NCI-H1417 treated with DMSO at 0.1 percent for 48 hours (cell line): Measurements from ENCODE around the gene PLCL2.
"Not testable (repeated sequence)": the region's sequence is repeated elsewhere in the genome, so short reads cannot be mapped to it uniquely, and the experiment has no call there.

ENCODE experiments used
- DNase-seq: peaks from one replicate; lab custom pipeline; 2025; lab: John Stamatoyannopoulos, UW

PLCL2 gene

DNA sequence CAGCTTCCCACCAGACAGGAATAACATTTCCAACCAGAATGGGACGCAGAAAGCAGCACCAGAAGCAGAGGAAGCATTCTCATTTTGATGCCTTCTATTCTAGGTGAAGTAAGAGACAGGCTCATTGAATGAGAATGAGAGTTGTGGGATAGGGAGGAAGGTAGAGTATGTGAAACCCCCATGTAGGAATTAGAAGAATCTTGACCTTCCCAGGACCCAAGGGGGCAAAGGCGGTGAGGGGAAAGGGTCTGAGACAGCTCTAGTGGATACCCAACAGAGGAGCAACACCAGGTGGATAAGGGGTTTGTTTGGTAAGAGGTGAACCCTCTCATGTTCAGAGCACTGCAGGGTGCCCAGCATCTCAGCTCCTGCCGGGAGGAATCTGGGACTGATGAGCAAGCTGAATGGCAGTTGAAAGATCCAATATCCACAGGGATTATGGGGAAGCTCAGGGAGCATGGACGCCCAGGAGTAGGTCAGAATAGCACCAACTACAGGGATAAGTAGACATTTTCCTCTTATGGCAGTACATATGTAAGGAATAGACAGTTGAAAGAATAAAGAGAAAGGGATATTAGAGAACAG, 77.0 kb downstream of the PLCL2 start:
- DNase-seq = no peak

DNA sequence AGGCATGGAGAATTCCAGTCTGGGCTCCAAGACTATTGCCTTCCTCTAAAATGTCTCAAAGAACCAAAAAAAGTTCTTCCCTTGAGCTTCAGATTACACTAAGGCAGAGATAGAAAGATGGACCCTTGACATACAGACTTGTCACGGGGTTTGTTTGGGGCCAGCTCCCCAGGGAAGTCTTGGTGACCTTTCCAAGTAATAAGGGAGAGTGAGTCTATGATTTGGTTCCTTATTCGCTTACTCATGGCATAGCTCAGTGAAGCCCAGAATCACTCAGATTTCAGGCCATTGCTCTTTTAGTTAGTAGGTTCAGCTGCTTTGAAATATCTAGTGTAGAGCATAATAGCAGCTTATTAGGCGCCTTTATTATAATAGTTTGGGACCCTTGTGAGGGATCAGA, 90.3 kb downstream of the PLCL2 start:
- no peak for DNase-seq

DNA sequence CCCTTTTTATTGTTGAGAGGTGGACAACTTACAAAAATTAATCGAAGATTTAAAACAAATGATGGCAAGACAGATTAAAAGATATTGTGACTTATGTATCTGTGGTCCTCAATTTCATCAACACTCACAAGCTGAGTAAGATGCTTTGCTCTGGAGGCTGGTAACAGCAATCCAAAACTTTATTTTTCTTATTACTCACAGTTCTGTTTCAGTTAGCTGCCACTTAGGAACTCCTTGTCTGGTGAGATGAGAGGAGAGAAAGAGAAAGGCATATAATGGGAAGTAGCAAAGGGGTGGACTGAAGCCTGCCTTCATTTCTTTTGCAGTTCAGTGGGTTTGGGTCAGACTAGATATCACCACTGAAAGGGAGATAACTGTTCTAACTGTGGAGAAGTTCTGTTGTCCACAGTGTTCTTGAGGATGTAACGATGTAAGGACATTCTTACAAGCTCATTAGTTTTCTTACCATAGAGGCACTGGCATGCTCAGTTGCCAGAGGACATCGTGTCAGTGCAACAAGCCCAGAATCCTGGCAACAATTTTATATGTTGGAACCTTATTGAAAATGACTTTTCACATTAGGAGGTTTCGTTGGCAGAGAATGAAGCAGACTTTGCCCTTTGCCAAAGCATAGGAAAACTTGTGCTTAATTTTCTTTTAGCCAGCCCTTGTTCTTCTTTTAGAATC, 93.6 kb downstream of the PLCL2 start:
- no peak for DNase-seq

DNA sequence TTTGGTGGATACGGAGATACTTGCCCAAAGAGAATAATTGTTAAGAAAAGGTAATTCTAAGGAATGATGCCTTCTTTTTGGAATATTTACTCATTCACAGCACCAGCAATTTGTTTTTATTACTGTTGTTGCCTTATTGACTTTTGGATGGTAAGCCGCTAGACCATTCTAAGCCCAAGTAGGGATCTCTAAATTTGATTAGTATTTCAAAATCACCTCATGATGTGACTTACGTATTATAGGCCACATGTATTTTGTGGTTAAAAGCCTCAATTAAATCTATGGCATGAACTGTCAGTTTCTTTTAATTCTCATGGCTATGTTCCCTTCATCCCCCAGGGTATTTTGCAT, 94.1 kb downstream of the PLCL2 start:
- no peak for DNase-seq

DNA sequence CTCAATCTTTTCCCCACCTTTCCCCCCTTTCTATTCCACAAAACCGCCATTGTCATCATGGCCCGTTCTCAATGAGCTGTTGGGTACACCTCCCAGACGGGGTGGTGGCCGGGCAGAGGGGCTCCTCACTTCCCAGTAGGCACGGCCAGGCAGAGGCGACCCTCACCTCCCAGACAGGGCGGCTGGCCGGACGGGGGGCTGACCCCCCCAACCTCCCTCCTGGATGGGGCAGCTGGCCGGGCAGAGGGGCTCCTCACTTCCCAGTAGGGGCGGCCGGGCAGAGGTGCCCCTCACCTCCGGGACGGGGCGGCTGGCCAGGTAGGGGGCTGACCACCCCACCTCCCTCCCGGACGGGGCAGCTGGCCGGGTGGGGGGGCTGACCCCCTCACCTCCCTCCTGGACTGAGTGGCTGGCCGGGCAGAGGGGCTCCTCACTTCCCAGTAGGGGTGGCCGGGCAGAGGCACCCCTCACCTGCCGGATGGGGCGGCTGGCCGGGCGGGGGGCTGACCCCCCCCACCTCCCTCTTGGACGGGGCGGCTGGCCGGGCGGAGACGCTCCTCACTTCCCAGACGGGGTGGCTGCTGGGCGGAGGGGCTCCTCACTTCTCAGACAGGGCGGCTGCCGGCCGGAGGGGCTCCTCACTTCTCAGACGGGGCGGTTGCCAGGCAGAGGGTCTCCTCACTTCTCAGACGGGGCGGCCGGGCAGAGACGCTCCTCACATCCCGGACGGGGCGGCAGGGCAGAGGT, 95.2 kb downstream of the PLCL2 start:
- not testable (repeated sequence) for DNase-seq

DNA sequence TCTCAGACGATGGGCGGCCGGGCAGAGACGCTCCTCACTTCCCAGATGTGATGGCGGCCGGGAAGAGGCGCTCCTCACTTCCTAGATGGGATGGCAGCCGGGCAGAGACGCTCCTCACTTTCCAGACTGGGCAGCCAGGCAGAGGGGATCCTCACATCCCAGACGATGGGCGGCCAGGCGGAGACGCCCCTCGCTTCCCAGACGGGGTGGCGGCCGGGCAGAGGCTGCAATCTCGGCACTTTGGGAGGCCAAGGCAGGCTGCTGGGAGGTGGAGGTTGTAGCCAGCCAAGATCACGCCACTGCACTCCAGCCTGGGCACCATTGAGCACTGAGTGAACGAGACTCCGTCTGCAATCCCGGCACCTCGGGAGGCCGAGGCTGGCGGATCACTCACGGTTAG, 95.8 kb downstream of the PLCL2 start:
- DNase-seq = not testable (repeated sequence)

DNA sequence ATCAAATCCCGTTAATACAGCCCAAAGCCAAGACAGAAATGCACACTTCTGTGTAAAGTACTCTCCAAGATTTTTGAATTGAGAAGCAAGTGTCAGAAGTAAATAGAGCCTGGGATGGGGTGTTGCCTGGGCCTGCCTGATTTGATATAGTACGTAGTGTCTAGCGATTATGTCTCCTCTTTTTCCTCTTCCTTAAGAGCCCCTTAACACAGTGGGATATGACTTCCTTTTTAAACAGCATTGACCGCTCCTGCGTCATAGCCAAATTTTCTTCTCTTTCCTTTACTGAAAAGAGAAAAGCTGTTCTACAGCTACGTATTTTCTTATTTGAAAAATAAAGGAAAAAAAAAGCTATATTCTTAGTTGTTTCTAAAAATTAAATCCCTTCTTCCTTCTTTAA, 97.7 kb downstream of the PLCL2 start:
- DNase-seq = no peak

DNA sequence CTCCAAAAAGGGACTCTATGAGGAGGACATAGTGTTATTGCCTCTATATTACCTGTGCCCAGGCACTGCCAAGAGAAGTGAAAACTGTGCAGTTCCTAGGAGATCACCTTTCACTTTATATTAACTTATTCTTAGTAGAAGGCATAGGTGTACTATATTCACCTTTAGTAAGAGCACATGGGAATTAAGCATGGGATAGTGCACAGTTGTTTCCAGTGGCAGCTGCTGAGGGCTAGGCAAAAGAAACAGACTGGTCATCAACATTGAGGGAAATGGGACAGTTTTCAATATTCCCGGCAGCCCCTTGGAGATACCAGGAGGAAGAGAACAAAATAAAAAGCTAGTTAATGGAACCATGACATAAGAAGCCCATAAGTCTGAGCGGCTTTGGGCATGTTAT, 100.9 kb downstream of the PLCL2 start:
- no peak for DNase-seq

DNA sequence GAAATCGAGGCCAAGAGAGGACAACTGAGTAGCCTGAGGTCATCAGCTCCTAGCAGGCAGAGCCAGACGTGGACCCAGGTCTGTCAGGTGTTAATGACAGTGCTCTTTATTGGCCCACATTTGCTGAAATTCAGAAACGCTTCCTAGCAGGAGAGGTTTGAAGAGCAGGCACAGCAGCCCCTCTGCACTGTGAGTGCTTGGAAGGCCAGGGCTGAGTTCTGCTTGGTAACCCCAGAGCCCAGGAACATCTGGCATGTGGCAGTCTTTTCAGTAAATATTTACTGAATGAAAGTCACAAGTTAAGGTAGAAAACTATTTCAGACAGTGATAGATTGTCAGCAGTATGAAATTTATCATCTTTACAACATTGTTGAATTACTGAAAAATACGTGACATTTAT, 102.4 kb downstream of the PLCL2 start:
- no peak for DNase-seq

DNA sequence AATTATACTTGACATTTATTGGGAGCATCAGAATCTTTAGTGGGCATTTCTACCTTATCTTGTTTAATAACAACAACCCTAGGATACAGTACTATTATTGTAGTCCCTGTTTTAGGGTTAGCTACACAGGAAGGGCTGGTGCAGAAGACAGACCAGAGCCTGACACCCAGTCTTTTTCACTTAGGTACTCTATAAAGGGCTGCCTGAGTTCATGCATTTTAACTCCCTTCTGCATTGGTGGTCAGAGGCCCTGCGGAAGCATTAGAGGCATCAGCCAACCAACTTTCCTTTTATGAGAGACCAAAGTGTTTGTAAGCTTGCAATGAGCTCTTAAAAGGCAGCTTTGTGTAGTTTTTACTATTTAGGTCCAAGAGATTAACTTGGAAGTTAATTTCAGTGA, 105.4 kb downstream of the PLCL2 start:
- DNase-seq = no peak

DNA sequence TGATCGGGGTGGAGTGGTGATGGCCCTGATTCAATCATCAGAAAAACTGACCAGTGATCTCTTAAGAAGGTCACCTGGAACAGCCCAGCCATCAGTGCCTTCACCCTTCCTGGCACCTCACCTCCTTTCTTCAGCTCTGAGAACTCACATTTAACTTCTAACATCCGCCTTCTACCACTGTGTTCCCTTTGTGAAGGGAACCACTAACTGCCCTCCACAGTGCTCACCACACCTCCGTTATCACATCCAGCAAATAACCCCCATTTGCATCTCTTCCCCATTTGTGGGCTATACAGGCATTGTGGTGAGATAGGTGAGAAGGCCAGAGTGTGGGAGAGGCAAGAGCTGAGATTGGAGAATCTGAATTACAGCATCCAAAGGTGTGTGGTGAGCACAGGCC, 107.4 kb downstream of the PLCL2 start:
- no peak for DNase-seq

DNA sequence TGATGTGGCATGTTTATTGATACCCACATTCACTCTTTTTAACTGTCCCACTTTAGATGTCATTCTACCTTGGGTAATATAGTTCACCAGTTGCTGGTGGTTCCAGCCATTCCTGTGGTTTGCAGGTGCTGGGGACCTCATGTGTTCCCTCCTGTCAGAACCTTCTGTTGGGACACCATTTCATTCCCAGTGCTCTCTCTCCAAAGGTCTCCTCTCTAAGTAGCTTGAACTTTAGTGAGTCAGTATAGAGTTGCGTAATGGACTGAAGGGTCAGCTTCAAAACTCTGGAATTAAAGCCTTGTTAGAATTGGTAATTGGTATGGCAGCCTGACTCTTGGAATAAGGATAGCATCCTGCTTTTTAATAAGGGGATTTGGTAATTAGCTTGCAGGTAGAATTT, 108.5 kb downstream of the PLCL2 start:
- no peak for DNase-seq

DNA sequence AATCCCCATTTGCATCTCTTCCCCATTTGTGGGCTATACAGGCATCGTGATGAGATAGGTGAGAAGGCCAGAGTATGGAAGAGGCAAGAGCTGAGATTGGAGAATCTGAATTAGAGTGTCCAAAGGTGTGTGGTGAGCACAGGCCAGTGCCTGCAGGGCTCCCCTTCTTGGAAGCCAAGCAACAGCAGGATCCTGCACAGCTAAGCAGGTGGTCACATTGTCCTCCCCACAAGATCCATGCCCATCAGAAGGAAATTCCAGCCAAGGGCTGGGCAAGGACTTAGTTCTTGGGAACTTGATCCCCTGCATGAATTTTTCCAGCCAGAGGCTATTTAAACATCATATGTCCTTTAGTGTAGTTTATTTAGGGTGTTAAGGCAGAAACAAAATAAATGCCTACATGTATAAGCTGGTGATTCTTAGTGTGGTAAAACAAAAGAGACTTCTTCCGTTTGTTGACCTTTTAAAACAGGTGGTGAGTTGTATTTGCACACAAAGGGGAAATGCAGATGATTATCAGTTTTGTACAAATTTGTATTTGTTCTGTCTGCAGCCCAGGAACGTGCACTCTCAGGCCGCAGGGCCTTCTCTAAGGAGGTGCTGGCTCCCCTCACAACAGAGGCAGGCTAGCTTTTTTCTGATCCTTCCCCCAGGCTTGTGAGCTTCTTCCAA, 110.2 kb downstream of the PLCL2 start:
- no peak for DNase-seq

DNA sequence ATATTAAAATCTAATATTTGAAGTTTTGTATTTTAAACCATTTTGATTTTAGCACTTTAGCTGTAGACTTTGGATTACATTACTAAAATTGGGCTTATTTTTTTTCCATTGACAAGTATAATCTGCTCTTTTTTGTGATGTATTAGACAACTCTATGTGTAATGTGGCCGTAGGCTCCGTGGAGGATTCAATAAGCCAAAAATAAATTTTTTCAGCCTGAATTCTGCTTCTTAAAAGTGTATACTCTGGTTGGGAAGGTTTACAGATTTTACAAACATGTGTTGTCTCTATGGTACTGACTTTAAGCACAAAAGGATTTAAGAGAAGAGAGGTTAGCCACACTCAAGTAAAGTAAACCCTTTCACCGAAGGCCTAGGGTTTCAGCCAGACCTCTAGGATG, 110.8 kb downstream of the PLCL2 start:
- no peak for DNase-seq

DNA sequence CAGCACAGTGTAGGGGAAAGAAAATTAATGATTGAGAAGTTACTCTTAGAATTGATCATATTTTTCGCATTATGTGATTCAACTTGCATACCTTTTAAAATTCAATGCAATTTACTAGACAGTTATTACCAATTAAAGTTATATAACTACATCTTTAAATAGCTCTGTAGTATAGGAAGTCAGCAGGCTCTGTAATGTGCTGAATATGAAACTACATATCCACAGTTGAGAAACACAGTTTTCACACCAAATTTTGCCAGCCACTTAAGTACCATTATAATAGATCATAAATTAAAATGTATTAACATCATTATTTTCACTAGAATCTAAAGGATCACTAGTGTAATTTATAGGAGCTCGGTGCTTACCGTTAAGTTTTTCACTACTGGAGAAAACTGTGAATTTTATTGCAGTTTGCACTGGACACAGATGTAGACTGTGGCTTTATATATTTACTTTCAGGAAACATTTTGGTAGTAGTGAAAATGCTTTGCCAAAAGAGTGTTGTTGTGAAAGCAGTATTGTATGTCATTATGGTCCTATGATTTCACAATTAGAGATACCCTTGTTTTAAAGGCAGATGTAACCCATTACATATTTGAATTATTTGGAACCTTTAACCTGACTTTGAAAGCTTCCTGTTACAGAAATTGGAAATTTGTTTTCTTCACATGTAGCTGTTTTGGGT, 113.6 kb downstream of the PLCL2 start:
- no peak for DNase-seq

DNA sequence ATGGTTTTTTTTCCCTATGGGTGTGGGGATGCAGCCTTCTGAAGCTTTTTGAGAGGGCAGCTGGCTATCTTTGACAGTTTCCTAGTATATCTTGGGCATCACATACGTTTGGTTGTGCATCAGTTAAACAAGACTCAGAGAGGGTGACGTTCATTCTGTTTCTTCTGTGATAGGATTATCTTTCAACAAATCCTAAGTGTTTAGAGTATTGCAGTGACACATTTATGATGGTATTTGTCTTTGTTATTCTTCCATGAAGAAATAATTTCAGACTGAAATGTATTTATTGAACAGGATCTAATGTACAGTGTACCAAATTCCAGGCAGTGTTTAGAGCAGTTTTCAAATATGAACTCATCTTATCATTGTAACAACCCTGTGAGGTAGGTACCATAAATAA, 114.4 kb downstream of the PLCL2 start:
- DNase-seq = no peak

DNA sequence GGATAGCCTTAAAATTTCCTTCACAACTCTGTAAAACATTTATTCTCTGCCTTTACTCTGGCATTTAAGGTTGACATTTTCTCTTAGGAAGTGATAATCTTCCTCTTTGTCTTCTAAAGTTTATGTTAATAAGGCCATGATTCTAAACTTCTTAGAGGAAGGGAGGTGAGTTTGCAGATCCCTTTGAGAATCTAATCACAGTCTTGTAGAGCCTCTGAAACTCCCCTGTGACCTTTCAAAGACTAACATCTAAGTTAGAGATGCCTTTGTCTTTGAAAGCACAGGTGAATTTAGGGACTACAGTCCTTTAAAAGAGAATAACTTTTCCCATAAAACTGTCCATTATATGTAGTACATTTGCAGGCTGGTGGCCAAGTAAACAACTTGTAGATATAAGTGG, 115.1 kb downstream of the PLCL2 start:
- no peak for DNase-seq

DNA sequence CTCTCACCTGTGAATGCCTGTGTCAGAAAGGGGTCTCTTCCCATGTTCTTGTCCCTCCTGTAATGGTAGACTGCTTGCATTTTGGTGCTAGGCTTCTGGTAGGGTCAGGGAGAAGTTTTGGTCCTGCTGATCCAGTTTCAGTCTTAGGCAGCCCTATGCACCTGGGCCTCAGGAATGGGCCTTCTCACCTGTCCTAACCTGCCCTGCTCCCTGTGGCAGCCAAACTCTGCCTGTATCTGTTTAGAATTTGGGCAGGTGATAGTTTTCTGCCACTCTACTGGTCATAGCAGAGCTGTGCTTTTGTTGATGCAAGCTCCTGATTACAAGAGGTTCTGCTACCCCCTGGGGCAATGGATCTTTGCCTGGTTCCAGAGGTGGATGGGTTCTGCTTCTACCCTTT, 118.7 kb downstream of the PLCL2 start:
- DNase-seq = no peak

DNA sequence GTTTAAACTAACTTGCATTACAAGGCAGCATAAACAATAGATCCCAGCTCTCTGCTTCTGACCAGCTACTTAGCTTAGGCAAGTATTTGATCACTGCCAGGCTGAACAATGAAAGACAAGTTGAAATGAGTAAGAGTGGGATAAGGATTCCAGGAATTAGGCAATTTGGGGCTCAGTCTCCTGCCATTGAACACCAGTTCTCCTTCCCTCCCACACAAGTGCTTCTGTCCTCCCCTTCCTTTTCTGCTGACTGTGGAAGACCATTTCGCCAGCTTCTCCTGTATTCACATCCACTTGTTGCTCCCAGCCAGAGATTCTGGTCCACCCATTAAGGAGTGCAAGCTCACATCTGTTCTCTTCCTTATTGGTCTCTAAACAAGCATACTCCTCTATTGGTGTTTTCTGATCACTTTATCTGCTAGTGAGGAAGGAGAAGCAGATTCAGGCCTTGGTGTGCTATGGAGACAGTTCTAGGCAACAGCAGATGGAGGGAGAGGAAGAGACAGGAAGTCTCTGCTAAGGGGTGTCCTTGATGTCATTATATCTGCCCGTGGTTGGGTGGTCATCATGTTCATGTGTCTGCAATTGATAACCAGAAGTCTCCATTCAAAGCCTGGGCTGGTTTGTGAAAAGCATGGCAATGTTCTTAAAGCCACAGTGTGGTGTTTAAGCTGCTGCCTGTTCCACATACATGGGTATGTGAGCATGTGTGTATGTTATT, 121.5 kb downstream of the PLCL2 start:
- DNase-seq = no peak

DNA sequence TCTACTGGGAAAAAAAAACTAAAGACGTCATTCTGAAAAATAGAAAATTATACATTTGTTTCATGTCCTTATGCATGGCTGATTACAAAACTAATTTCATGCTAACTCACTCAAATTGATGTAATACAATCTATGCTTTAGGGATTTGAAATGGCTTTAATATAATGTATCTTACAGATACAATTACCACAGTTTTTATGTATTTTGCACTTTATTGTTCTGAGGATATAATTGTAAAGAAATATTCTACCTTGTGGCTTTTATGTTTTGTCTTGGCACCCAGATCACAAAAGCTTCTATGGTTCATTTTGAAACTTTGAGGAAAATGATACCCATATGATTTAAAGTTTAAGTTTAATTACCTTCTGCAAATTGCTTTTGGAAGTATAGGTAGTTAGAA, 122.5 kb downstream of the PLCL2 start:
- DNase-seq = no peak

DNA sequence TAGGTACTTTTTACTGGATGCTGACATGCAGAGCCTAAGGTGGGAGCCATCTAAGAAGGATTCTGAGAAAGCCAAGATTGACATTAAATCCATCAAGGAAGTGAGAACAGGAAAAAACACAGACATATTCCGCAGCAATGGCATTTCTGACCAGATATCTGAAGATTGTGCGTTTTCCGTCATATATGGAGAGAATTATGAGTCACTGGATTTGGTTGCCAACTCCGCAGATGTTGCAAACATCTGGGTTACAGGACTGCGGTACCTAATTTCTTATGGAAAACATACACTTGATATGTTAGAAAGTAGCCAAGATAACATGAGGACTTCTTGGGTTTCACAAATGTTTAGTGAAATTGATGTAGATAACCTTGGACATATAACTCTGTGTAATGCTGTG, 125.1 kb downstream of the PLCL2 start:
- no peak for DNase-seq
